Measurements from ENCODE around the gene PHLDA1.

DNA sequence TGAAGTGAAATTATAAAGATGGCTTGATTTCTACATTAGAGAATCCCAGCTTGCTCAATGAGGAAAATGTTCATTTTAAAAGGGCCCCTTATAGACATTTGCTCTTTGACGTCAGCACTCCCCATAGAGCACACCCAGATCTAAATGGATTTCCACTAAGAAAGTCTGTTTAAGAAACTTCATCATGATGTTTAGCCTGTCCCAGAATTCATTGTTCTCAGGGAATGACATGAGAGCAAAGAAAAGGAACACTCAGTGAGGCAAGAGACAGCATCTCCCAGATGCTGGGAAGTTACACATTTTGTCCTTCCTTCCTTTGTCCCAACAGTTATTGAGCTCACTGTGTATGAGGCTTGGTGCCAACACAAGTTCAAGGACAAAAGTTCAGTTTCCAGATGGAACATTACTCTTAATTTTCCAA, 4.9 kb downstream of the PHLDA1 start:
- TF ChIP-seq GATA3 (IDR thresholded peaks at IDR 0.05; ENCODE audit: low read depth, low read length) (no peak), GATA2 (IDR thresholded peaks at IDR 0.05; ENCODE audit: low read depth, low read length) (no peak)
